Left renal pelvis (tissue), 4 donors: ENCODE measurements around the gene WDFY2. TPM values are rescaled to one million over a fixed set of nuclear protein-coding genes. Genes with fewer than 3 reads are reported as not detected.

Source experiments
- DNase-seq, 4 donors: peaks; one replicate each; pipeline ENCODE4 v3.0.0-alpha.2; 2013; ENCODE audit warnings: low read depth in 4 of 4, low spot score in 3 of 4
- polyA plus RNA-seq, 4 donors: library from polyadenylated mRNA; unstranded; fragments of 120-200 nt; gene quantifications; one replicate each; pipeline ENCODE4 v1.2.1, GENCODE V29; 2013; ENCODE audit not compliant: insufficient read length in 4 of 4

The WDFY2 gene
- polyA plus RNA-seq, 4 donors = 12.2 to 18.1 (median 12.8) TPM

DNA sequence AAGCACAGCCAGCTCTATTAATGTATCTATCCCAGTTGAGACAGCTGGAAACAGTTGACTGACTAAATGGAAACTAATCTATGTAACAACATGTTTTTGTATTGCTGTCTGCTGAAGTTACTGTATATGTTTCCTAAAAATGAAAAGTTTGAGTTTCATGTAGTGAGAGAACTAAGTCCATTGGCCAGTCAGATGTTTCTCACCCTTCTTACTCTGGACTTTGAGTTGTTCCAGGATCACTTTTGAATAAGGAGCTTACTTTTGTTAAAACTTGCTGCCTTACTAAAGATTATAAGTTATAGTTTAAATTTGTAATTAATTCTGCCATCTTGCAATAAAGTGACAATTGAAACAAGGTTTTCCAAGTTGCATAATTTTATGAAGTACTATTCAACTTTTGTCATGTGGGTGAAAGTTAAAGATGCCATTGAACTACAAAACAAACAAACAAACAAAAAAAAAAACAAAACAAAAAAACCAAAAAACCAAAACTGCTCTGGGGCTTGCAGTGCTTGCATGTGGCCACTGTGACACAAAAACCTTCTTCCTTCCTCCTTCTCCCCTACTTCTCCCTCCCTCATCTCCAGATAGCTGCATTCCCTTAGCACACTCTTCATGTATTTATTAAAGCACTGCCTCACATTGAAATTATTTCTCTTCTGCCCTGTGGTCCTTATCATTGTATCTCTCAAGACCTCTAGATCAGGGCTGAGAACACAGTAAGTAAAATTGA lies 15.3 kb downstream of the WDFY2 start:
- DNase-seq = no peak

DNA sequence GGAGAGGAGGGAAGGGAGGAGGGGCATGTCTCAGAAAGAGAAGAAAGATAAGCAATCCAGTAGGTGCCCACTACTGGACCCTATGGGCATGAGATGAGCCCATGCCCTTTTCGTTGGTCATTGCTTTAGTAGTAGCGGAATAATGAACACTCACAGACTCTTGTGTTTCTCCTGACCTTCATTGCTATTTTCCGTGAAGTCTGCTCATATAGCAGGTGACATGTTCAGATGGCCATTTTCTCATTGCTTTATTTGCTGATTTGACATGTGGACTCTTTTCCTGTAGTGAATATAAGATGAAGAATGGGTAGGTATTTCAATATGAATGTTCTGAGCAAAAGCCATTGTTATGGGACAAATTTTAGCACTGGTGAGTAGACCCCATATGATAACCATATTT lies 16.4 kb downstream of the WDFY2 start:
- no peak for DNase-seq

DNA sequence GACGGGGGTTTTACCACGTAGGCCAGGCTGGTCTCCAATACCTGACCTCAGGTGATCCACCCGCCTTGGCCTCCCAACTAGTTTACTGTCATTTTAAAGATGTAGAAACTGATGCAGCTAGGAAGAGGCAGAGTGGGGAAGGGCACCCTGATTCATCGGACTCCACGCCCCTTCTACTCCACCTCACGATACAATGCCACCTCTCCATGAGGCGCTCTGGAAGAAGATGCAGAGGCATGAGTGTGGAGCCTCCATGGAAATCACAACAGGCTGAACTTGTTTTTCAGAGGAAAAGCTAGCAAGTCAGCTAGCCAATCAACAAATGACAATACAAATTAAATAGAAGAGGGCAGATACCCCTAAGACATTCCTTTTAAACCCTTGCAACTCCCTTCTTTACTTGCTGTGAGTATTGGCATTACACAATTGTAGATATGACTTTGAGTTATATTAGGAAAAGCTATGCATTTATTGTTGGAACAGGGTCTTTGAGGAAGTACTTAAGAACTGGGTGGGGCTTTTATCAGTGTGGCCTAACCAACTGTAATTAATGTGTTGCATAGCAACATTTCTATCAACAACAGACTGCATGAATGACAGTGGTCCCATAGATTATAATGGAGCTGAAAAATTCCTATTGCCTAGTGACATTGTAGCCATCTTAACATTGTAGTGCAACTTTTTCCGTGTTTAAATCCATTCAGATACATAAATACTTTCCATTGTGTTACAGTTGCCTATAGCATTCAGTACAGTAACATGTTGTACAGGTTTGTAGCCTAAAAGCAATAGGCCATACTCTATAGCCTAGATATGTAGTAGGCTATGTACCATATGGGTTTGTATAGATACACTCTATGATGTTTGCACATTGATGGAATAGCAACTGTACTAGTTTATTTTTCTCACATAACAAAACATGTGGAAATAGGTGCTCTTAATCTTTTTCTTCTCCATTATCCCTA lies 17.6 kb downstream of the WDFY2 start:
- DNase-seq = no peak

DNA sequence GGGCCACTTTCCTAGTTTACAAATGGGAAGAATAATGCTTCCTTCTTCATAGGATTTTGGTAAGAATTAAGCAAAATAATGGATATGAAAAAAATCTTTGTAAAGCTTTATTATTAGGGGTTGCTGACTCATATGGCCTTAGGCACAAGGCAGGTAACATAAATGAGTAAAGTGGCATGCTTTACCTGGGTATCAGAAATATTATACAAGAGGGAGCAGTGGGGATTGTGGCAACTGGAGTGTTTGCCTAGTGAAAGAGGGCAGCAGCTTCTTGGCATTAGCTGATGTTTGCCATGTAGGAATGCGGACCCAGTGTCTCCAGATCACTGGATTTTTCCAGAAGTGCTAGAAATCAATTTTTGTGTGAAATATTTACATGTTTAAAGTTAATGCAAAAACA lies 19.5 kb downstream of the WDFY2 start:
- no peak for DNase-seq

DNA sequence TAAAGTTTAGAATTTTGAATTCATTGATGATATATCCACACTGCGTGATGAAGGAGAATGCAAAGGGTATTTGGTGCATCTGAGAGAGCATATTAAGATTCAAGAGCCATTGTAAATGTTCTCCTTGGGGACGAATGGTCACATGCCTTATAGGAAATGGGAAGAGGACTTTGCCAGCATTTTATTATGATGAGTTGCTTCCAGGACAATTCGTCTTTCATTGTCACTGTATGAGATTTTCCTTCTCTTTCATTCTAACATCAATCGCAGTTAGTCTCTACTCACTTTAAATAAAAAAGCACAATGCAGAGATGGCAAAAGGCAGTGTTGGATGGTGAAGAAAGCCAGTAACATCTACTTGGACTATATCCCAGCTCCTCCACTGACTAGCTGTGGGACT lies 21.4 kb downstream of the WDFY2 start:
- no peak for DNase-seq

DNA sequence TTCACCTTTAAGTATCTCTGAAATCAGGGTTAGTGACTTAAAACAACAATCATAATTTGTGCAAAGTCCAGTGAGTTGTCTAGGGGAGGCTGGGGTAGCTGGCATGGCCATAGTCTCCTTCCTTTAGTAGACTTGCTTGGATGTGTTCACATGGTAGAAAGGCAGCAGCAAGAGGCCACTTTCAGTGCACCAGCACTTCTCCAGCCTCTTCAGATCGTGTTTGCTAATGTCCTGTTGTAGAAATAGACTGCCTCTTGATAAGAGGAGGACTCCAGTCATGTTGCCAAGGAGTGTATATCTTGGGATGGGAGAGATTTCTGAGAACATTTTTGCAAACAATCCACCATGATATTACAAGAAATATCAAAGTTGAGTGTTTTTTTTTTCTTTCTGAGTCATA lies 22.9 kb downstream of the WDFY2 start:
- DNase-seq = no peak

DNA sequence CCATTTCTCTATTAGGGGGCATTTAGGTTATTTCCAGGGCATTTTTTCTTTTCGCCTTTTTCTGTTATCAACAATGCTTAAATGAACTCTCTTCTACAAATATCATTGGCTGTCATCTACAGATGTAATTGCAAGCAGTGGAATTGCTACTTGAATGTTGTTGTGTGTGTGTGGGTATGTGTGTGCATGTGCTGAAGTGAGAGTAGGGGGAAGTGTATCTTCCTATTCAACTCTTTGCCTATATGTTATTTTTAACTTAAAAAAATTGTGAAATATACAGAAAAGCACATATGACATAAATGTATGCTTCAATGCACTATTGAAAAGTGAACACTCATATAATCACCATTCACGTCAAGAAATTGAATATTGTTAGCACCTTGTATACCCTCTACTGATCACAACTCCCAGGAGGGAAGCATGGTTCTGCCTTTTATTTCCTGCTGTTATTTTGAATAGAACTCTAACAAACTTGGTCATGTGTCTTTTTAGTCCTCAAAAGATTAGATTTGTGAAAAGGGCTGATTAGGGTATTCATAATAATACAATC lies 24.7 kb downstream of the WDFY2 start:
- no peak for DNase-seq

DNA sequence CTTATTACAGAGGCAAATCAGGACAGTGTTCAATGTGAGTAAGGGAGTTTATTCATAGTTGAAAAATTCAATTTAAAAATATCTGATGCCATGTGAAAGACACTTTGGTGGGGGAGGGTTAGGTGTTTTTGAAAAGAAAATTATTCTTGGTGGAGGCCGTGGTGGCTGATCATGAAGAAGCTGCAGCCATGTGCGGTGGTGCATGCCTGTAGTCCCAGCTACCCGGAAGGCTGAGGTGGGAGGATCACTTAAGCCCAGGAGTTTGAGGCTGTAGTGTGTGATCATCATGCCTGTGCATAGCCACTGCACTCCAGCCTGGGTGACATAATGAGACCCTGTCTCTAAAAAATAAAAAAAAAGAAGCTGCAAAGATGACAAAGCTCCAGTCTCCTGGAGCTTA lies 28.6 kb downstream of the WDFY2 start:
- no peak for DNase-seq

DNA sequence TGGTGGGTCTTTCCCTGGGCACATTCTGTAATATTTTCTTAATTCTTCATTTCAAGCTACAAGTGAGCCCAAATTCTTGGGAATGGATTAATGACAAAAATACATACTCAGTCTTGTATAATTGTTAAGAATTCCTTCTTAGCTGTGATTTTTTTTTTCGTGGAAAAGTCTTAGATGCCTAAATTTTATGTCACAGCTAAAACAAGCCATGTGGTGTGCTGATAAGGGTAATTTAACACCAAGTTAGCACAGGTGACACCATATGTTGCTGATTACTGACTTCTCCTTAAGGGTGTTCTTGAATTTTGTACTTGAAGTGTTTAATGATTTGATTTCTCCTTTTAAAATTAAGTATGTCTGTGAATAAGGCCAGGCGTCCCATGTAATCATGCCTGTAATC lies 29.3 kb downstream of the WDFY2 start:
- DNase-seq = no peak

DNA sequence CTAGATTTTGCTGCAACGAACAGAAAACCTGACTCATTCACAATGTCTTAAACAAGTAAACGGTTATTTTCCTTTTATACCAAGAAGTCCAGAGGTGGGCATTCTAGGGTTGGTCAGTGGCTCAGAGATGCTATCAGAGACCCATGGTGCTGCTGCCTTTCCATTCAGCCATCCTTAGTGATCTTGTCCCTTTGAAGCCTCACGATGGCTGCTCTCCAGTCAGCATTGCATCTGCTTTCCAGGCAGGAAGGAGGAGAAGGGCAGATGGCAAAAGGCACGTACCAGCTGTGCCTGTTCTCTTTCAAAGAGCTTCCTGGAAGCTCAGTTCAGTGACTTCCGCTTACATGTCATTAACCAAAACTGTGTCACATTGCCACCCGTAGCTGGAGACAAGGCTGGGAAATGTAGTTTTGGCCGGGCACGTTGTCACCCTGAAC lies 30.1 kb downstream of the WDFY2 start:
- DNase-seq = no peak

DNA sequence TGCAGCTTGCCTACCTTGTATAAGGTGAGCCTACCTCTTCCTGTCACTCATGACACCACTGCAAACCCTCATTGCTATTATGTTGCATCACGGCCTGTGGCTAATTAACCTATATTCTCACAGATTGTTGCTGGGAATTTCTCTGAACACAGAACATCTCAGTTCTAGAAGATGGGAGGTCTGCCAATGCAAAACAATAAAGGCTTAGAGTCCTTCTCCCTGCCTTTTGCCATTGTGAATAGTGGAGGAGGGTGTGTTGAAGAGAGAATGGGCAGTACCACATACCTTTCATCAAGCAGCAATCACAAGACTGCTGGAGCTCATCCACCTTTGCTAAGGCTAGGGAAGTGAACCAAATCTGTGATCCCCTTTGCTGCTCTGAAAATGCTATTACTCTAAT lies 34.4 kb downstream of the WDFY2 start:
- no peak for DNase-seq

DNA sequence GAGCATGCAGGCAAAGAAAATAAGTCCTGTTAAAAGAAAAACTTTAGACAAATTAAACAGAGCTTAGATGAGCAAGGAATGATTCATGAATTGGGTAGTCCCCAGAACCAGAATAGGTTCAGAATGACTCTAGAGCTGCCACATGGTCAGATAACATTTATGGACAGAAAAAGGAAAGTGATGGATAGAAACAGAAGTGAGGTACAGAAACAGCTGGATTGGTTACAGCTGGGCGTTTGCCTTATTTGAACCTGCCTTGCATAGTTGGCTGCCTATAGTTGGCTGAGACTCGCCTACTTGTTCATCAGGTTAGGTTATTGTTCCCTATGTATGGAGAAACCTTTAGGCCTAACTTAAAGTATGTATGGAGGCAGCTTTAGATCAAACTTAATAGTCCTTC lies 35.4 kb downstream of the WDFY2 start:
- DNase-seq = no peak

DNA sequence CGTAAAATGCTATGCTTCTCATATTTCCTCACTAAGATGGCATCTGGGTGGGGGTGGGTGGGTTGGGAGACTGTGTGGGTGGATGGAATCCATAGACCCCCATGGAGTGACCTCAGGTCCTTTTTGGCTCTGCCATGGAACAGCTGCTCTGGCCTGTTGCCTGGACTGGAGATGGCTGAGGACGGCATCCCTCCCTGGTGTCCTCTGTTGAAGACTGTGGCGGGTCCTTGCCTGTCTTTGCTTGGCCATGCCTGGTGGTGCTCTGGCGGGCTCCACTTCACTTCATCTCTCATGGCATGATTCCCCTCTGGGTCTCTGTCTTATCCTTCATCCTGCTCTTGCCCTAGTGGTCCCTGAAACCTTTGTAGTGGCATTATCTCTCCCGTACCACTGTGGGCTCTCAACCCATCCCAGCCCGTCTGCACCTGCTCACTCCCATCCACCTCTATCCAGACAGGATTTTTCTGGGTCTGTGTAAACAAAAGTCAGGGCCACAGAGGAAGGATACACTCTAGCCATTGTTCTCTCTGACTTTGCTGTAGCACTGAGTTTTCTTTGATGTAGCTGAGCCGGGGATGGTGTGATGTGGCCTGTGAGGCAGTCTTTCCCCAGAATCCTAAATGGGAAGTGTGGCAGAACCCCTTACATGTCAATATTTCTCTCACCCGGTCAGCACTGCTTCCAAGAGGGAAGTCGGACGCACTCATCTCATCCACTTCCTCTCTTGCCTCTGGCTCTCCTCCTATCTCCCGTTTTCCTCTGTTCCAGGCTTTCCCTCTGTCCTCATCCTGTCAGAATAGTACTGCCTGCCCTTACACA lies 36.1 kb downstream of the WDFY2 start:
- DNase-seq = no peak

DNA sequence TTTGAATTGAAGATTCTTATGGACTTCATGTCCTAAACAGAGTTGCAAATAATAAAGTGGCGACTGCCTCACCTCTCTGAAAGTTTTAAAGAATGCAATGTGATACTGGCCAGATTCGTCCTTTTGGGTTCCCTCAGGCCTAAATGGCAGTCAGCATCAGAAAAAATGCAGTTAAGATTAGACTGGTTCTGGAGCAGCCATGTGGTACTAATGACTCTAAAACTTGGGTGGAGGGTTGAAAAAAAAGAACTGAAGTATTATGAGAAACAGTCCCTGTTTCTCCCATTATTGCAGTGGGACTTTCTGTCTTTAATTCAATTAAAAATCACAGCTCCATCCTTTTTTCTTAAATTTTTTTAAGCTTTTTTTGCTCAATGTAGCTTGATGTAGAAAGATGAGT lies 37.3 kb downstream of the WDFY2 start:
- no peak for DNase-seq

DNA sequence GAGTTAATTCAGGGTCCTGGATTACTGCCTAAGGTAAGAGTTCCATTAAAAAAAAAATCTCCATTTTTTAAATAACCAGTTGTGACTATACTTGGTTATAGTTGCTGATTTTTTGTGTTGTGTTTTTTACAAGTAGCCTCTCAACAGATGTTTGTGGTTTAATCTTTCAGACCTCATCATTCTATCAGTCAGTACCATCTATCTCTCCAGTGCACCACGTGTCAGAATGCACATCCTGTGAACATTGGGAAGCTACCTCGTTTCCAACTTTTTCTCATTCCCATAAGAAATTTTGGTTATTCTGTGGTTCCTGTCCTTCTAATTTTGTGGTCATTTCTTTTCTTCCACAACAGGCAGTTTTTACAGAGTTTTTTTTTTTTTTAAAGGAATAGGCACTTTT lies 39.2 kb downstream of the WDFY2 start:
- DNase-seq = no peak

DNA sequence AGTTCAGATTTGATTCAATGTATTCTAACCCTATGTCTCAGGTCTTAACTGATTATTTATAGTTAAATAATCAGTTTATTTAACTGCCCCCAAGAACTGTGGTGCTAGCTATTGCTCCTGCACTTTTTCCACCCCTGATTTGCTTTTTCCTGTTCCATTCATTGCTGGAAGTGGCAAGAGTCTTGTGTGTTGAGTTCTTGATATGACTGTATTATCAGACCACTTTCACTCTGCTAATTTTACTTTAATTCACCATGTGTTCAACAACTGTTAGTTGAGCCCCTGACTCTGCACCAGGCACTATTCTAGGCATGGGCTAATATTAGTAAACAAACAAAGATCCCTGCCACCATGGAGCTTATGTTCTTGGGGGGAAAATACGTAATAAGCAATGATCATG lies 39.9 kb downstream of the WDFY2 start:
- DNase-seq = no peak

DNA sequence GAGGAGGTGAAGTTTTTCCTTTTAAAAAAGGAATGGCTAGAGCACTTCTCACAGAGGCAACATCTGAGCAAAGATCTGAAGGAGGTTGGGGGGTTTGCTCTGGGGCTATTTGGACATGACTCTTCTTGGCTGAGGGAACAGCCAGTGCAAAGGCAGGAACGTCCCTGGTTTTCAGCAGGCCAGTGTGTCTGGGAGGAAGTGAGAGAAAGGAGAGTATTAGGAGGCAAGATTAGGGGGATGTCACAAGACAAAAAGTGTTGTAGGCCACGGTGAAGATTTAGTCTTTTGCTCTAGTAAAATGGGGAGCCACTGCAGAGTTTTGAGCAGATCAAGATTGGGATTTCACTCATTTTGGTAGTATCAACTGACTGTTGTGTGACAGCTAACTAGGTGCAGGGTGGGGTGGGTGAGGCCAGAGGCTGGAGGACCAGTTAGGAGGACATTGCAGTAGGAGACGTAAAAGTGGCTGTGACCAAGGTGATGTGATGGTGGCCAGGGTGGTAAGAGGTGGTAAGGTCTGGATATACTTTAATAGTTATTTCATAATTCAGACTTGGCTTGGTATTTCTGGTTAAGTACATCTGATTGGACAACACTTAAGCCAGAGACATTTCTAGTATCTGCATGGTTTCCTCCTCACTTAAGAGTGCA lies 40.6 kb downstream of the WDFY2 start:
- no peak for DNase-seq

DNA sequence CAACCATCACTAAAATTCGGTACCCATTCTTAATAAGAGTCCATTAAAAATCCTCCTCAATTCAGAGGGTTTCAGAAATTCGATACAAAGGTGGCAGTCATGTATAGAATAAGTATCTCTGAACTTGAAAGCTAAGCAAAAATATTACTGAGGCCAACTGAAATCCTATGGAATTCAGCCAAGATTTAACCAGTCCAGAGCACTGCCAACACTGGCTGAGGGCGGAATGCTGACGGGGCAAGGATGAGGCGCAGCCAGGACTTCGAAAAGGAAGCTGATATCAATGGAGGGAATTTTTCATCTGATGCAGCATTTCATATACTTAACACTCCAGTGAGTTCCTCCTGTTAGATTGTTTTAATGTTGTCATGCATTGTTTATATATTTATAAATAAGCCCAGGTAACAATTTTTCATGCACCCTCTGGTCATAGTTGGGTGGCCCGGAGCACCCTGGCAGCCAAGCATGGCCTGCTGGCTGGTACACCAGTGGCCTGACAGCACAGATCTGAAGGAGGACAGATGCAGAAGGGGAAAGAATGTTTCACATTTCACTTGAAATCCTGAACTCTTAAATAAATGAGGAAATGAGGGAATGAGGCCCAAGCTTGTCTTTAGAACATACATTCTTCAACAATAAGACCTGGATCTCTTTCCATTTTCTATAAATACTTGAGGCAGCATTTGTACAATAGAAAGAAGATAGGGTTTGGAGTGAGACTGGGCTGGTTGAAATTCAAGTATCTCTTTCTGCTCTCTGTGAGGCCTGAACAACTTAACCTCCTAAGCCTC lies 41.5 kb downstream of the WDFY2 start:
- DNase-seq = no peak

DNA sequence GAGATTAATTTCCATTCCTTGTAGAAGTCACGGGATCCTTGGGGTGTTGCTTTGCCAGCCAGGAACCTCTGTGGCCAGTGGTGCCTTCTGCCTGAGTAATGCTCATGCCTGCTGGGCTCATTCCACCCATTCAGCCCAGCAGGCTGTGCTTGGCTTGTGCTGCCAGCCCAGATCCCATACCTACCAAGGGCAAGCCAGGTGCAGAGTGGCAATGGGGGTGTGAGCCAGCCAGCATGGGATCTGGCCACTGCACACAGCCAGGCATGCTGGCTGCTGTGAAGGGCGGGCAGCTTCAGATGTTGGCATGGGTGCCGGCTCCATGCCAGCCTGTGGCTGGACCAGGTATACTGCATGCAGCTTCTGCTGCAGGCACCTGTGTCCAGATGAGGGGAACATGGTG lies 42.5 kb downstream of the WDFY2 start:
- no peak for DNase-seq
